Measurements from ENCODE around the gene CA11. TPM values are rescaled to one million over a fixed set of nuclear protein-coding genes. Genes with fewer than 3 reads are reported as not detected.

The CA11 gene
- total and polyA plus RNA-seq, 9 of the 15 experiments (the other 6 are each of a cell fraction or from before 2014, with no cell fraction given) = 2.9 to 19.9 (median 8.3) TPM

DNA sequence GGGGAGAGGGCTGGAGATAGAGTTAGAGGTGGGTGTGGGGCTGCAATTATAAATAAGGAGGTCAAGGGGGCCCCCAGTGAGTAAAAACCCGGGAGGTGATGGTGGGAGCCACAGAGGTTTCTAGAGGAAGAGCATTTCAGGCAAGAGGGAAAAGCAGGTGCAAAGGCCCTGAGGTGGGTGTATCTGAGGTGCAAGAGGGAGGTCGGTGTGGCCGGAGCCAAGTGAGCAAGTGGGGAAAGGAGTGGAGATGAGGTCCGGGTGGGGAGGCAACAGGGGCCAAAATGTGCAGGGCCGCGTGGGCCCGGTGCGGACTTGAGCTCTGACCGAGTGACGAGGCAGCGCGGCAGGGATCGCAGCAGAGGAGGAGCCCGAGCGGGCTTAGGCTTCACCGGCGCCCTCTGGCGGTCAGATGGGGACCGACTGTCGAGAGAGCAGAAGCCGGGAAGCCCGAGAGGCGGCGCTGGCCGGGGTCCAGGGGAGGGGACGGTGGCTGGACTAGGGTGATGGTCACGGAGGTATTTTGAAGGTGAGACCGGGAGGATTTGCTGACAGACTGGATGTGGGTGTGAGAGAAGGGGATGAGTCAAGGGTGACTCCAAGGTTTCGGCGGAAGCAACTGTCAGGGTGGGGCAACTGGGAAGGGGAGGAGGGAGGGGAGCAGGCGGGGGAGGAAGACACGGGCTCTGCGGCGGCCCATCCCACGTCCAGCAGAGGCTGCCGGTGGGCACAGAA is 57.2 kb downstream of the CA11 start (continued):
- TF ChIP-seq ZFX (CRISPR knock-in tag; IDR thresholded peaks at IDR 0.05) = peak; percentile 71
- peak; percentile 73; the same call in 1 of the 2 replicates for TF ChIP-seq SMARCC2 (IDR thresholded peaks at IDR 0.05; ENCODE audit: low read depth)
- no peak for TF ChIP-seq POLR2AphosphoS5 (IDR thresholded peaks at IDR 0.05; ENCODE audit: control insufficient read depth, insufficient read depth, low read depth, low read length)
- no peak for TF ChIP-seq ZNF830 (CRISPR knock-in tag; IDR thresholded peaks at IDR 0.05)
- peak; percentile 60 for TF ChIP-seq POLR2A (conservative IDR thresholded peaks at IDR 0.05)
- TF ChIP-seq, protein P1, sequence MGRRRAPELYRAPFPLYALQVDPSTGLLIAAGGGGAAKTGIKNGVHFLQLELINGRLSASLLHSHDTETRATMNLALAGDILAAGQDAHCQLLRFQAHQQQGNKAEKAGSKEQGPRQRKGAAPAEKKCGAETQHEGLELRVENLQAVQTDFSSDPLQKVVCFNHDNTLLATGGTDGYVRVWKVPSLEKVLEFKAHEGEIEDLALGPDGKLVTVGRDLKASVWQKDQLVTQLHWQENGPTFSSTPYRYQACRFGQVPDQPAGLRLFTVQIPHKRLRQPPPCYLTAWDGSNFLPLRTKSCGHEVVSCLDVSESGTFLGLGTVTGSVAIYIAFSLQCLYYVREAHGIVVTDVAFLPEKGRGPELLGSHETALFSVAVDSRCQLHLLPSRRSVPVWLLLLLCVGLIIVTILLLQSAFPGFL (CRISPR knock-in tag; IDR thresholded peaks at IDR 0.05) = no peak
- TF ChIP-seq, protein P2, sequence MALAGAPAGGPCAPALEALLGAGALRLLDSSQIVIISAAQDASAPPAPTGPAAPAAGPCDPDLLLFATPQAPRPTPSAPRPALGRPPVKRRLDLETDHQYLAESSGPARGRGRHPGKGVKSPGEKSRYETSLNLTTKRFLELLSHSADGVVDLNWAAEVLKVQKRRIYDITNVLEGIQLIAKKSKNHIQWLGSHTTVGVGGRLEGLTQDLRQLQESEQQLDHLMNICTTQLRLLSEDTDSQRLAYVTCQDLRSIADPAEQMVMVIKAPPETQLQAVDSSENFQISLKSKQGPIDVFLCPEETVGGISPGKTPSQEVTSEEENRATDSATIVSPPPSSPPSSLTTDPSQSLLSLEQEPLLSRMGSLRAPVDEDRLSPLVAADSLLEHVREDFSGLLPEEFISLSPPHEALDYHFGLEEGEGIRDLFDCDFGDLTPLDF (CRISPR knock-in tag; IDR thresholded peaks at IDR 0.05) = peak; percentile 76; the same call in 1 of the 2 replicates
- TF ChIP-seq PCBP1 (IDR thresholded peaks at IDR 0.05; ENCODE audit: low read depth, low read length, poor library complexity, severe bottlenecking) = peak; percentile 80
- 0 out of 2 replicates have a peak, but pooled peaks have one; percentile 51 for TF ChIP-seq CBFB (CRISPR knock-in tag; IDR thresholded peaks at IDR 0.05)
- TF ChIP-seq CAMTA2 (CRISPR knock-in tag; conservative IDR thresholded peaks at IDR 0.05) = no peak
- TF ChIP-seq FOXA1 (IDR thresholded peaks at IDR 0.05; ENCODE audit: borderline replicate concordance) = no peak
- TF ChIP-seq TAF1 (IDR thresholded peaks at IDR 0.05; ENCODE audit: control insufficient read depth, extremely low read depth, insufficient read depth, low read length, severe bottlenecking) = no peak
- no peak; the same call in 1 of the 2 replicates for TF ChIP-seq XRCC3 (IDR thresholded peaks at IDR 0.05)
- TF ChIP-seq, protein P3, sequence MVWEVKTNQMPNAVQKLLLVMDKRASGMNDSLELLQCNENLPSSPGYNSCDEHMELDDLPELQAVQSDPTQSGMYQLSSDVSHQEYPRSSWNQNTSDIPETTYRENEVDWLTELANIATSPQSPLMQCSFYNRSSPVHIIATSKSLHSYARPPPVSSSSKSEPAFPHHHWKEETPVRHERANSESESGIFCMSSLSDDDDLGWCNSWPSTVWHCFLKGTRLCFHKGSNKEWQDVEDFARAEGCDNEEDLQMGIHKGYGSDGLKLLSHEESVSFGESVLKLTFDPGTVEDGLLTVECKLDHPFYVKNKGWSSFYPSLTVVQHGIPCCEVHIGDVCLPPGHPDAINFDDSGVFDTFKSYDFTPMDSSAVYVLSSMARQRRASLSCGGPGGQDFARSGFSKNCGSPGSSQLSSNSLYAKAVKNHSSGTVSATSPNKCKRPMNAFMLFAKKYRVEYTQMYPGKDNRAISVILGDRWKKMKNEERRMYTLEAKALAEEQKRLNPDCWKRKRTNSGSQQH (CRISPR knock-in tag; IDR thresholded peaks at IDR 0.05) = 0 out of 2 replicates have a peak, but pooled peaks have one; percentile 25

Measured in K562 (cell line).